Bronchial epithelial cell (primary cell): Measurements from ENCODE around the gene KLHL26. TPM values are rescaled to one million over a fixed set of nuclear protein-coding genes. Genes with fewer than 3 reads are reported as not detected.
A peak's percentile ranks its signal among the peaks of the same experiment; 100 is the strongest.

Experiments used
- DNase-seq: peaks from one replicate; pipeline ENCODE4 v3.0.0-alpha.2; 2010; ENCODE audit warnings: low read depth
- FAIRE-seq: peaks from 2 replicates; lab custom pipeline; 2011; peaks lifted over from hg19 to GRCh38; lab: Jason Lieb, UNC
- H3K27me3 ChIP-seq: 2 replicates; pipeline ENCODE4 v1.5.1; 2011; ENCODE audit warnings: low read length; ENCODE audit not compliant: control insufficient read depth, insufficient read depth
- H3K36me3 ChIP-seq: 2 replicates; pipeline ENCODE4 v1.5.1; 2011; ENCODE audit warnings: low read length; ENCODE audit not compliant: control insufficient read depth, insufficient read depth
- H3K4me3 ChIP-seq: 2 replicates; pipeline ENCODE4 v1.5.1; 2011; ENCODE audit warnings: mild to moderate bottlenecking, low read depth, low read length, control low read depth
- CTCF ChIP-seq: IDR thresholded peaks from 2 replicates; pipeline ENCODE4 v1.5.1; 2011; ENCODE audit warnings: mild to moderate bottlenecking, moderate library complexity, low read length, control low read depth, inconsistent platforms; ENCODE audit not compliant: insufficient read depth, severe bottlenecking
- total RNA-seq: library from RNA; depleted of rRNA; stranded (reverse); fragments of >200 nt; gene quantifications from 2 replicates; pipeline ENCODE4 v1.2.1, GENCODE V29; 2014

KLHL26 gene
- total RNA-seq, 1 donor from 2014 or later, result 3.2 TPM

DNA sequence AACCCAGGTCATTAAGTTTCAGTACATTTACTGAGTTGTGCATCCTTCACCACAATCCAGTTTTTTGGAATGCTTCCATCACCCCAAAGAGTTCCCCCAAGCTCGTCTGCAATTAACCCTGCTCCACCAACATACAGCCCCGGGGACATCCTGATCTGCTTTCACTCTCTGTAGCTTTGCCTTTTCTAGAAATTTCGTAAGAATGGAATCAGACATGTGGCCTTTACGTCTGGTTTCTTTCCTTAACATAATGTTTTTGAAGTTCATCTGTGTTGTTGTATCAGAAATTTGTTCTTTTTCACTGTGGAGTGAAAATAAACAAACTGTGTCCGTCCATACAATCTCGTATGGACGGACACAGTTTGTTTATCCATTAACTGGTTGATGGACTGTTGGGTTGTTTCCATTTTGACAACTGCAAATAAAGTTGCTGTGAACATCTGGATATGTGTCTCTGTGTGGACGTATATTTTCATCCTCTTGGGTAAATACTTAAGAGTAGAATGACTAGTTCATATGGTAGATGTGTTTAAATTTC lies 2.9 kb downstream of the KLHL26 start:
- Histone ChIP-seq H3K27me3 (no peaks in the 10 kb centered on the region), H3K4me3 (no peak overlapping the region), H3K36me3 (no peaks in the 10 kb centered on the region)
- DNase-seq (no peak), FAIRE-seq (no peak)
- TF ChIP-seq CTCF, result no peak

- H3K4me3 ChIP-seq, result no peak overlapping the region
- no peaks in the 10 kb centered on the region for H3K27me3 ChIP-seq
- FAIRE-seq, result no peak
- TF ChIP-seq CTCF, result no peak
- no peaks in the 10 kb centered on the region for H3K36me3 ChIP-seq
- DNase-seq, result peak; percentile 37
These were observed 7.6 kb downstream of the KLHL26 start for GRCh38 chr19:18644196-18645034.

DNA sequence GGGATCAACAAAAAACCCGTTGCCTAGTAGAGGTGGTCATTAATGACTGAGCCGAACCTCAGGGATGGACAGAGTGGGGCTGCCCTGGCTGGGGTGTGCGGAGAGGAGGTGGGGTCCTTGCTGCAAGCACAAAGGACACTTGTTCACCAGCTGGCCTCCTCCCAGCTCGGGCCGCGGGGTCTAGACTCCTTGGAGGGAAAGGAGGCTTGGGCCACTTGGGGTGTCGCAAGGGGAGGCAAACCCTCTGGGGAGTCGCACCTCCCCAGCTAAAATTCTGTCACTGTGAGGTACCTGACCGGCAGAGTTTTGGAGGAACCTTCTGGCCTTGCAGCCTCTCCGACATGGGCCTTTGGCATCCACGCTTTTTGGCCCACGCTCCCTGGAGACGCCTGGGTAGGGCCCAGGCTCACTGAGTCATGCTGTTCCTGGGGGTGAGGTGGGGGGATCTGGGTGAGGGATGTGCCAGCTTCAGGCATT lies 8.2 kb downstream of the KLHL26 start:
- FAIRE-seq (no peak), DNase-seq (no peak)
- H3K27me3 ChIP-seq, result no peaks in the 10 kb centered on the region
- no peak overlapping the region for H3K4me3 ChIP-seq
- no peak for TF ChIP-seq CTCF
- no peaks in the 10 kb centered on the region for H3K36me3 ChIP-seq

DNA sequence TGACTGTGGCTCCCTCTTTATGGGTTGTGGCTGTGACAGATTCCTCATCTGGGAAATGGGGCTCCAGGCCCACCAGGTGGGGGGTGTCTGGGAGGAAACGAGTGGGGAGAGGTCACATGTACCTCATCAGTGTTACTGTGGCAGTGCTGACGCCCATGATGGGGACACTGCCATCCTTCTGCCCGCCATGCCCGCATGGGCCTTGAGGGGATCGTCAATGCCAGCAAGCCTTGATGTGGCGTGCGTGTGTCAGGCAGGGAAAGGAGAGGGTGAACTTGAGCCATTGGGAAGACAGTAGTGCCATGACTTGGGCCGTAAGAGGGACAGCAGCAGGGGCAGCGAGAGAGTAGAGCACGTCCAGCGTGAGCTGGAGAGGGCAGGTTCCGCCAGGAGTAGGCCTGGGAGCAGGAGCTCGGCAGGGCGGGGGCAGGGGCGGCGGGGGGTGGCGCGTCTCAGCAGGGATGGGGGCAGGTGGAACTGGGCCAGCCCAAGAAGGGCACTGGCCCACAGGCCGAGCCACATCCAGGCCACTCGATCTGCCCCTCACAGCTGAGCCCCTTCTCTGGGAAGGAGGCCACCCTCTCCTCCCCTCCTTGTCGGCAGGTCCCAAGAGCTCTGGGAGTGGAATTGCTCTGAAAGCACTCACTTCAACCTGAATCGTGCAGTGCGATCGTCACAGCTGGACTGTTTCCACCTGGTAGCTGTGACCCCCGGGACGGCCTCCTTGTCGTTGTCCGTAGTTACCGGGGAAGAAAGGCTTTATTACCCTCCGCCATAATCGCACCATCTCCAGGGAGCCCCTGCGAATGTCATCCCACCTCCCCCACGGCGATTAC lies 9.9 kb downstream of the KLHL26 start:
- no peak for TF ChIP-seq CTCF
- no peak overlapping the region for H3K4me3 ChIP-seq
- no peak for DNase-seq
- no peaks in the 10 kb centered on the region for H3K36me3 ChIP-seq
- no peak for FAIRE-seq
- no peaks in the 10 kb centered on the region for H3K27me3 ChIP-seq

DNA sequence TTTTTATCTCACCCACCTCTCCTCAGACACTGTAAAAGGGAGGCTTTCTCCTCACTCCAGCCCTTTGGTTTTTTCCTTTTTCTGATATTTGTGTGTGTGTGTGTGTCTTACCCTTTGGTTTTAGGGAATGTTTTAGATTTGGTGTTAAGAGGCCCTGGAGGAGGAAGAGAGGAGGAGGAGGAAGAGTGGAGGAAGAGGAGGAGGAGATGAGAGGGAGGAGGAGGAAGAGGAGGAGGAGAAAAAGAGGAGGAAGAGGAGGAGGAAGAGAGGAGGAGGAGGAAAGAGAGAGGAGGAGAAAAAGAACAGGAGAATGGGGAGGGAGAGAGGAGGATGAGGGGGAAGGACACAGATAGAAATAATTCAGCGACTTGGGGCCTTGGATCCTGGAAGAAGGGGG lies 10.5 kb downstream of the KLHL26 start:
- Histone ChIP-seq H3K36me3 (no peaks in the 10 kb centered on the region), H3K4me3 (no peak overlapping the region), H3K27me3 (no peaks in the 10 kb centered on the region)
- TF ChIP-seq CTCF, result no peak
- FAIRE-seq, result no peak
- DNase-seq, result no peak
